Neural crest cell (in vitro differentiated cells): ENCODE results near the gene LGALS9. TPM values are rescaled to one million over a fixed set of nuclear protein-coding genes. Genes with fewer than 3 reads are reported as not detected.

Experiments used
- DNase-seq: peaks from one replicate; pipeline ENCODE4 v3.0.0; 2021; ENCODE audit warnings: low read depth, mixed read lengths, low spot score
- H3K27ac Mint-ChIP-seq: one replicate; pipeline ENCODE4 v1.8.0; 2021; ENCODE audit warnings: mild to moderate bottlenecking, mixed read lengths; ENCODE audit not compliant: unreplicated experiment
- H3K27me3 Mint-ChIP-seq: 2 replicates; pipeline ENCODE4 v1.8.0; 2021; ENCODE audit warnings: low read depth, mild to moderate bottlenecking, mixed read lengths
- H3K36me3 Mint-ChIP-seq: 2 replicates; pipeline ENCODE4 v1.8.0; 2021; ENCODE audit warnings: low read depth, mild to moderate bottlenecking, mixed read lengths
- H3K4me1 Mint-ChIP-seq: 2 replicates; pipeline ENCODE4 v1.8.0; 2021; ENCODE audit warnings: mixed read lengths
- H3K4me3 Mint-ChIP-seq: one replicate; pipeline ENCODE4 v1.8.0; 2021; ENCODE audit warnings: mild to moderate bottlenecking, mixed read lengths
- H3K9me3 Mint-ChIP-seq: 2 replicates; pipeline ENCODE4 v1.8.0; 2021; ENCODE audit warnings: mixed read lengths
- long read RNA-seq: library from polyadenylated mRNA; unstranded; transcript quantifications from one replicate; pipeline ENCODE4 v2.0.0, GENCODE V29; 2020
- total RNA-seq: library from RNA; stranded (reverse); gene quantifications from 2 replicates; pipeline ENCODE4 v1.2.1, GENCODE V29; 2021
- TF ChIP-seq, protein P1 (sequence below): fragments of 200-600 bp; sonication (generic); conservative IDR thresholded peaks from 2 replicates; pipeline ENCODE4 v1.5.0; 2021; ENCODE audit warnings: antibody characterized with exemption, mild to moderate bottlenecking

Gene LGALS9
- 0.84 and 2.1 TPM in 2 replicates for total RNA-seq
- long read RNA-seq: 0 reads

DNA sequence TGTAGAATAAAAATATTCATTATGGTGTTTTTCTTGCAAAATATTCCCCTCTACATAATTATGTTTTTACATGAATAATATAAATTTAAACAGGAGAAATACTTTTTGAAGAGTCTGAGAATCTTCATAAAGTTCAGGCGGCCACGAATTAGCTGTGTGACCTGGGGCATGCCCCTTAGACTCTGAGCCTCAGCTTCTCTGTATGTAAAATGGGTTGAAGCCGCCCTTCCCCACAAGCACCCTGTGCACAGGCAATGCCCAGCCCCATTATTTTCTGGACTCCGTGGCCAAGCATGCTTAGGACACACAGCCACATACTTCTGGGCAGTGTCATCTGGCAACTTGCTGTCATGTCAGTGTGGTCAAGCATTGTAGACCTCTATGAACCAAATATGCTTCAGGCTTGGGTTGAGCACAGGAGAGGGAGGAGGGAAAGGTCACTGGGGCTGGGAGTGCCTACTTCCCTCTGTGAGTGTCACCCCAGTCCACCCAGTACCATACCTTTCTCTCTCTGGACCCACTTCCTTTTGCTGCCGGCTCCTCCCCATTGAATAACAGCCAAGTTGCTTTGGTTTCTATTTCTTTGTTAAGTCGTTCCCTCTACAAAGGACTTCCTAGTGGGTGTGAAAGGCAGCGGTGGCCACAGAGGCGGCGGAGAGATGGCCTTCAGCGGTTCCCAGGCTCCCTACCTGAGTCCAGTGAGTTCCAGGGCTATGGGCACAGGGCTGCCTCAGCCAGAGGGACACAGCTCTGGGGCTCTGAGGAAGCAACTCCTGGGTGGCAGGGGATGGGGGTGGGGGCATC is at the start of gene LGALS9:
Gene LGALS9, plus strand, starts transcription at position 582 of the 804 bp plus-strand sequence. Its CDS starts 78 bp downstream, at position 660.
- H3K27me3 Mint-ChIP-seq: no peaks in the 10 kb centered on the region
- no peak within 1 kb of the TSS for H3K4me3 Mint-ChIP-seq
- peak within 1 kb of the TSS; percentile 75 for H3K27ac Mint-ChIP-seq
- H3K4me1 Mint-ChIP-seq: peaks cover 6% of the 10 kb centered on the region
- H3K36me3 Mint-ChIP-seq: peaks cover 9% of the 10 kb centered on the region
- no peak for DNase-seq
- TF ChIP-seq, protein P1, sequence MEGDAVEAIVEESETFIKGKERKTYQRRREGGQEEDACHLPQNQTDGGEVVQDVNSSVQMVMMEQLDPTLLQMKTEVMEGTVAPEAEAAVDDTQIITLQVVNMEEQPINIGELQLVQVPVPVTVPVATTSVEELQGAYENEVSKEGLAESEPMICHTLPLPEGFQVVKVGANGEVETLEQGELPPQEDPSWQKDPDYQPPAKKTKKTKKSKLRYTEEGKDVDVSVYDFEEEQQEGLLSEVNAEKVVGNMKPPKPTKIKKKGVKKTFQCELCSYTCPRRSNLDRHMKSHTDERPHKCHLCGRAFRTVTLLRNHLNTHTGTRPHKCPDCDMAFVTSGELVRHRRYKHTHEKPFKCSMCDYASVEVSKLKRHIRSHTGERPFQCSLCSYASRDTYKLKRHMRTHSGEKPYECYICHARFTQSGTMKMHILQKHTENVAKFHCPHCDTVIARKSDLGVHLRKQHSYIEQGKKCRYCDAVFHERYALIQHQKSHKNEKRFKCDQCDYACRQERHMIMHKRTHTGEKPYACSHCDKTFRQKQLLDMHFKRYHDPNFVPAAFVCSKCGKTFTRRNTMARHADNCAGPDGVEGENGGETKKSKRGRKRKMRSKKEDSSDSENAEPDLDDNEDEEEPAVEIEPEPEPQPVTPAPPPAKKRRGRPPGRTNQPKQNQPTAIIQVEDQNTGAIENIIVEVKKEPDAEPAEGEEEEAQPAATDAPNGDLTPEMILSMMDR: no peak
- H3K9me3 Mint-ChIP-seq: no peaks in the 10 kb centered on the region

DNA sequence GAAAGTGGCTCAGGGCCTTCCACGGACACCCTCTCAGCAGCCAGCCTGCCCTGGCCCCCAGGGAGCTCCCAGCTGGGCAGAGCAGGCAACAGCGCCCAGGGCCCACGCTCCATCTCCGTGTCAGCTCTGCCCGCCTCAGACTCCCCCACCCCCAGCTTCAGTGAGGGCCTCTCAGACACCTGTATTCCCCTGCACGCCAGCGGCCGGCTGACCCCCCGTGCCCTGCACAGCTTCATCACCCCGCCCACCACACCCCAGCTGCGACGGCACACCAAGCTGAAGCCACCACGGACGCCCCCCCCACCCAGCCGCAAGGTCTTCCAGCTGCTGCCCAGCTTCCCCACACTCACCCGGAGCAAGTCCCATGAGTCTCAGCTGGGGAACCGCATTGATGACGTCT is 48.3 kb upstream of the LGALS9 start:
- Mint-ChIP-seq H3K9me3 (no peaks in the 10 kb centered on the region), H3K36me3 (peaks cover 3% of the 10 kb centered on the region), H3K27ac (peak overlapping the region; percentile 57), H3K4me1 (peaks cover 9% of the 10 kb centered on the region), H3K4me3 (no peak overlapping the region), H3K27me3 (no peaks in the 10 kb centered on the region)
- no peak for DNase-seq
- TF ChIP-seq, protein P1: no peak

DNA sequence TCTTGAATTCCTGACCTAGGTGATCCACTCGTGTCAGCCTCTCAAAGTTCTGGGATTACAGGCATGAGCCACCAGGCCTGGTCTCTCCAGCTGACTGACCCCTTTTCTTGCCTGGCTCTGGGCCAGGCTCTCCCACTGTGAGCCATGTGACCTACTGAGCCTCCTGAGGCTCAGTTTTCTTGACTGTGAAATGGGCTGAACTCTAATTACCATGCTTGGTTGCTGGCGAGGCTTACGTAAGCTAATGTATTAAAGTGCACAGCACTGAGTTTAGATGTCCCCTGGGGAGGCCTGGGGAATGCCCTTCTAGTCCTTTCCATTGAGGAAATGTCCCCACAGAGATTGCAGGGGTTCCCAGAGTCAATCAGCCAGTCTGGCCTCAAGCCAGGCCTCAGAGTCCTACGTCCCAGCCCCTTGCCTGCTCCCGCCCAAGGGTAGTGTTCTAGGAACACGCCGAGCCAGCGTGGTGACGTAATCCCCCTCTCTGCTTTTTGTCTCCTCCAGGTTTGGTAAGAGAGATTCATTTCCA is 45.8 kb upstream of the LGALS9 start:
- Mint-ChIP-seq H3K27ac (peak overlapping the region; percentile 62), H3K4me1 (no peaks in the 10 kb centered on the region), H3K27me3 (no peaks in the 10 kb centered on the region), H3K9me3 (no peaks in the 10 kb centered on the region), H3K4me3 (no peak overlapping the region), H3K36me3 (peaks cover 3% of the 10 kb centered on the region)
- TF ChIP-seq, protein P1: no peak
- no peak for DNase-seq

DNA sequence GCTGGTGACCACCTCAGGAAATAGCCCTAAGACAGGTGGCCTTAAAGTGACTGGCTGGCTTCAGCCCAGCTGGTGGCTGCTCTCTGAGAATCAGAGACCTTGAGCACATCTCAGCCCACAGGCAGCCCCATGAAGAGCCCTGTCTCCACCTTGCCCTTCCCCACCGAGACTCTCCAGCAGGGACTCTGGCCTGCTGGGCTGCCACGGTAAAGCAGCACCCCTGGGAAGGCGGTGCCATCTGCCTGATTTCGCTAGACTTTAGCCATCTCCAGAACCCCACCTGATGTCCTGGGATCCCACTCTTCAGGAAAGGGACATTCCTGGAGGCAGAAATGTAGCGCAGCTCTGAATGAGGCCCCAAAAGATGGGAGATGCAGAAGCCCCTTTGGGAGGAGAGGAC is 45.2 kb upstream of the LGALS9 start:
- Mint-ChIP-seq H3K36me3 (peaks cover 3% of the 10 kb centered on the region), H3K4me1 (no peaks in the 10 kb centered on the region), H3K27me3 (no peaks in the 10 kb centered on the region), H3K4me3 (no peak overlapping the region), H3K9me3 (no peaks in the 10 kb centered on the region), H3K27ac (no peak overlapping the region)
- no peak for DNase-seq
- TF ChIP-seq, protein P1: no peak

DNA sequence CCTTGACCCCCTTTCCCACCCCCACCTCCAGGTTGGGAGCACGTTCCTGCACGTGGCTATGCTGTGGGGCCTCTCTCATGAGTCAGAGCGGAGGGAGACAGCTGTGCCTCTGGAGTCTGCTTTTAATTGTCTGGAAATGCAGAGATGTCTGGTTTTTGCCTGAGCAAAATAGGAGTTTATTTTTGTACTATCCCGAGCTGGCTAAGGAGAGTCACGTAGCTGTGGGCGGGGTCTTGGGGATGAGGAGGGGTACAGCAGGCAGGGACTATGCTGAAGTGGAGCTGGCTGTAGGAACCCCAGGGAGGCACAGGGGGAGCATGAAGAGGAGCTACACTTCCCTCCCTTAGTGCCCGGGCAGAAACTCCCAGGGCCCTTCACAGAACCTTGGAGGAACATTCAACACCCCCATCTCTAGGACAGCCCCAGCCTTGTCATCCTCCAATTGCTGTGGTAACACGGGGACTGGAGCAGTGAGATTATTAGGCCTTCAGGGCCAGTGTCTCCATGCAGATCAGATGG is 44.7 kb upstream of the LGALS9 start:
- no peaks in the 10 kb centered on the region for H3K4me1 Mint-ChIP-seq
- no peak overlapping the region for H3K4me3 Mint-ChIP-seq
- no peaks in the 10 kb centered on the region for H3K27me3 Mint-ChIP-seq
- TF ChIP-seq, protein P1: no peak
- H3K27ac Mint-ChIP-seq: no peak overlapping the region
- no peak for DNase-seq
- H3K36me3 Mint-ChIP-seq: peaks cover 3% of the 10 kb centered on the region
- no peaks in the 10 kb centered on the region for H3K9me3 Mint-ChIP-seq
